Adipocyte (in vitro differentiated cells): Measurements from ENCODE around the gene ATRN.

Experiments
- DNase-seq: peaks from one replicate; pipeline ENCODE4 v3.0.0-alpha.2; 2015; ENCODE audit warnings: low read depth
- H3K27me3 ChIP-seq: replicated peaks from 2 replicates; pipeline ENCODE4 v1.7.0; 2013; ENCODE audit warnings: mild to moderate bottlenecking, low read length, moderate library complexity; ENCODE audit not compliant: control insufficient read depth, insufficient read depth
- H3K36me3 ChIP-seq: 2 replicates; pipeline ENCODE4 v1.7.0; 2013; ENCODE audit warnings: low read length, mild to moderate bottlenecking, moderate library complexity; ENCODE audit not compliant: control insufficient read depth, insufficient read depth, severe bottlenecking
- H3K4me1 ChIP-seq: 2 replicates; pipeline ENCODE4 v1.7.0; 2013; ENCODE audit warnings: mild to moderate bottlenecking, low read length, moderate library complexity; ENCODE audit not compliant: control insufficient read depth, insufficient read depth
- H3K4me3 ChIP-seq: 2 replicates; pipeline ENCODE4 v1.7.0; 2013; ENCODE audit warnings: mild to moderate bottlenecking, low read length, moderate library complexity
- H3K9ac ChIP-seq: 2 replicates; pipeline ENCODE4 v1.7.0; 2013; ENCODE audit warnings: mild to moderate bottlenecking, low read length, moderate library complexity
- H3K9me3 ChIP-seq: 2 replicates; pipeline ENCODE4 v1.7.0; 2013; ENCODE audit warnings: mild to moderate bottlenecking, low read length, moderate library complexity; ENCODE audit not compliant: control insufficient read depth

Gene ATRN

DNA sequence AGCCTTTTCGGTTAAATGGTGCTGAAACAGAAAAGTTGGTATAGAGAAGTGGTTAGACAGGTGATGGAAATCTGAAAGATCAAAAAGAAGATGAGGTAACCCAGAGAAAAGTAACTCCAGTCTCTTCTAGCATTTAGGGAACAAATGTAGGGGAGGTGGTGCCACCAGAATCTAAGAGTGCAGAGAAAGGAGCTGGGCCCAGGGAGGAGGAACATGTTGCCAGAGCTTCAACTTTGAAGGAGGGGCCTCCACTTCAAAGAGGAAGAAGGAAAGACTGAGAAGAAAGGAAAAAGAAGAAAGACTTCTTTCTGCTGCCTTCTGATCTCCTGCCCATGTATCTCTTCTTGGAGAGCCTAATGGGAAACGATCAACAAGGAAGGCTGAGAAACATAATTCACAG, 23.5 kb upstream of the ATRN start:
- H3K4me1 ChIP-seq, result no peaks in the 10 kb centered on the region
- DNase-seq, result no peak
- peaks cover 5% of the 10 kb centered on the region for H3K27me3 ChIP-seq
- no peak overlapping the region for H3K9ac ChIP-seq
- H3K9me3 ChIP-seq, result no peaks in the 10 kb centered on the region
- H3K4me3 ChIP-seq, result no peak overlapping the region
- no peaks in the 10 kb centered on the region for H3K36me3 ChIP-seq

DNA sequence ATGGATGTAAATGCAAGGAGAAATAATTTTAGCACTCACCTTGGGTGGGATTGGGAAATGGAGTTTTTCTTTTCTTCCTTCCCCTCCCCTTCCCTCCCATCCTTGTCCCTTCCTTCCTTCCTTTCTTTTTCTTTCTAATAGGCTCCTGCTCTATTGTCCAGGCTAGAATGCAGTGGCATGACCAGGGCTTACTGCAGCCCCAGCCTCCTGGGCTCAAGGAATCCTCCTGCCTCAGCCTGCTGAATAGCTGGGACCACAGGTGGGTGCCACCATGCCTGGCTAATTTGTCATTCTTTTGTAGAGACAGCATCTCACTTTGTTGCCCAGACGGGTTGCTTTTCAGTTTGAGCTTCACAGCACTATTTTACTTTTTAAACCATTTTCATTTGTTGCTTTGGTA, 21.5 kb upstream of the ATRN start:
- no peaks in the 10 kb centered on the region for H3K4me1 ChIP-seq
- DNase-seq, result no peak

DNA sequence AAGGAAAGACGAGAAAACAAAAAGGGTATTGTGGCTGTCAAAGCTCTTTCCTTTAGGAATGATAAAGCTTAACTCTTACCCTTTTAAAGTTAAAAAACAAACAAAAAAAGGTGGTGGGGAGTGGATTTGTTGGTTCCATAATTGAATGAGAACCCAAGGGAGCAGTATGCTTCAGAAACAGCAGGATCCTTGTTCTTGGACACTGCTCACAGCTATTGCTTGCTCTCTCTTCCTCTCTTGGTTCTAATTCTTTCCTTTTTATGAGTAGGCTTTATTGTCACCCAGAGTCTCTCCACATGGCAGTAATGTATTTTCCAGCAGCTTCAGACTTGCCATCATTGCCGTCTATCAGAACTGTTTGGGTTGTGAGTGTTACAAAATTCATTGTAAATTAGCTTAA, 18.7 kb upstream of the ATRN start:
- Histone ChIP-seq H3K27me3 (peaks cover 25% of the 10 kb centered on the region), H3K4me1 (no peaks in the 10 kb centered on the region), H3K9ac (no peak overlapping the region), H3K4me3 (no peak overlapping the region), H3K9me3 (no peaks in the 10 kb centered on the region), H3K36me3 (no peaks in the 10 kb centered on the region)
- no peak for DNase-seq

More for the DNA sequence above, 21.5 kb upstream of the ATRN start:
- Histone ChIP-seq H3K9ac (no peak overlapping the region), H3K4me3 (no peak overlapping the region), H3K36me3 (no peaks in the 10 kb centered on the region), H3K9me3 (no peaks in the 10 kb centered on the region), H3K27me3 (peaks cover 13% of the 10 kb centered on the region)

DNA sequence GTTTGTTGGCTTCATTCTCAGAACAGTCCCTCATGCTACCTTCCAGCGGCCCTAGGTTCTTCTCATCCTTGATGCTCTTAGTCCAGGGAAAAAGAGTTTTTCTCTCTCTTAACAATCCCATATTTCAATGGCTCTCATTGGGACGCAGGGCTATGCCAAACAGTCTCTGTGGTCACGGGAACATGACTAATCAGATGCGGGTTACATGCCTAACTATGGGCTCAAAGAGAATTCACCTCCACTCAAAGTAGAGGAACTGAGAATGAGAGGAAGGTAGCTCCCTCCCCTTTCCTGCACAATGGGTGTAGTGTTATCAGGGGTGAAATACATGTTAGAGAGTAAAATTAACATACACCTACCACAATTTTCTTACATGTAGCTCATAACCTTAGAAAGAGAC, 18.1 kb upstream of the ATRN start:
- Histone ChIP-seq H3K27me3 (peaks cover 29% of the 10 kb centered on the region), H3K9me3 (no peaks in the 10 kb centered on the region), H3K4me1 (no peaks in the 10 kb centered on the region), H3K4me3 (no peak overlapping the region), H3K36me3 (no peaks in the 10 kb centered on the region), H3K9ac (no peak overlapping the region)
- DNase-seq, result no peak

DNA sequence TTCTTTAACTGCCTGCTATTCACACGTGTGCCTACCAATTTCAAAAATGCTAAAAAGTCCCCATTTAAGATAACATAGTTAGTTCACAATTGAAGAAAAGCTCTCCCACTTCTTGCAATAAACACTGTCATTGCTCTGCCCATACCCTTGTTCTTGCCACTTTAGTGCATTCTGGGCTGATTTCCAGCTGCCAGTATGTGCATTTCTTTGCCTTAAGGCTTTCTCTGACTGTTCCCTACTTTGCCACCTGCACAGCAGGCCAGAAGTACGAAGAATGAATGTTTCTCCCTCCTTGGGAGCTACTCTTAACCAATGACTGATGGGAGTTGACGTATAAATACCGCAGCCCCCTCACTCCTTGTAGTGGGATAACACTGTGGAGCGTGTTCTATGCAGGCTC, 16.0 kb upstream of the ATRN start:
- no peak for DNase-seq
- H3K4me1 ChIP-seq, result no peaks in the 10 kb centered on the region

DNA sequence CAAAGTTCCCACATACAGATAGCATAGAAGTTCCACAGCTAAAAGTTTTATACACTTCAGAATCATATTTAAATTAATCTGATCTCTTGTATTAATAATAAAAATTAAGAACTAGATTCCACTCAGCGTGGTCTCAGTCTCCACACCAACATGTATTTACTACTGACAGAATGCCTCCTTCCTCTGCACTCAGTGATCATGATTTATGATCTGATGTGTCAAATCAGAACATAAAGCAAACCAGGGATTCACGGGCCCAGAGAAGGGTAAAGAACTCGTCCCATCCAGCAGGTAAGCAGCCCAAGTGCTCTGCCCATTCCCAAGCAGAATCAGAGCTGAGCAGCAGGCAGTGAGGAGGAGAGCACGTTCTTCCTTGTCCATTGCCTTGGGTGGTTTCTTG, 14.2 kb upstream of the ATRN start:
- Histone ChIP-seq H3K27me3 (peaks cover 29% of the 10 kb centered on the region), H3K36me3 (no peaks in the 10 kb centered on the region), H3K4me3 (no peak overlapping the region), H3K9me3 (no peaks in the 10 kb centered on the region), H3K9ac (no peak overlapping the region), H3K4me1 (no peaks in the 10 kb centered on the region)
- DNase-seq, result no peak

More for the DNA sequence above, 16.0 kb upstream of the ATRN start:
- Histone ChIP-seq H3K9ac (no peak overlapping the region), H3K9me3 (no peaks in the 10 kb centered on the region), H3K27me3 (peaks cover 34% of the 10 kb centered on the region), H3K4me3 (no peak overlapping the region), H3K36me3 (no peaks in the 10 kb centered on the region)

DNA sequence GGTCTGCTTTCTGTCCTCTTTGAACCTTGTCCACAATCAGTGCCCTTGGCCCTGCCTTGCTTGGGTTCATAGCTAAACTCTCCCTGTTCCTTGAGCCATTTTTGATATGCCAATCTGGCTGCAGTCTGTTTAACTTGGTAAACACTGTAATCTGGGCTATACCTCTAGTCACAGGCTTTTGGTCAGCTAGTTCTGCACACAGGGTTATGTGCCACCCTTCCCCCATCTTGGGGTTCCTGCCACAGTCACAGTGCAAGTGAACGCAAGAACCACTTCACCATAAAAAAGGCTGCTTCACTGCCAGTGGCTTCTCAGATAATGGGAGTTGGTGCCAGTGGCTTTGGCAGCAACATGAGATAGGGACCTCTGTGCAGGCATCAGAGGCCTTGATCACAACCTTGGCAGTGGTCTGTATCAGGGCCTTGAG, 10.9 kb upstream of the ATRN start:
- Histone ChIP-seq H3K4me3 (no peak overlapping the region), H3K9ac (no peak overlapping the region), H3K9me3 (no peaks in the 10 kb centered on the region), H3K36me3 (no peaks in the 10 kb centered on the region), H3K4me1 (no peaks in the 10 kb centered on the region), H3K27me3 (peaks cover 19% of the 10 kb centered on the region)
- DNase-seq, result no peak

DNA sequence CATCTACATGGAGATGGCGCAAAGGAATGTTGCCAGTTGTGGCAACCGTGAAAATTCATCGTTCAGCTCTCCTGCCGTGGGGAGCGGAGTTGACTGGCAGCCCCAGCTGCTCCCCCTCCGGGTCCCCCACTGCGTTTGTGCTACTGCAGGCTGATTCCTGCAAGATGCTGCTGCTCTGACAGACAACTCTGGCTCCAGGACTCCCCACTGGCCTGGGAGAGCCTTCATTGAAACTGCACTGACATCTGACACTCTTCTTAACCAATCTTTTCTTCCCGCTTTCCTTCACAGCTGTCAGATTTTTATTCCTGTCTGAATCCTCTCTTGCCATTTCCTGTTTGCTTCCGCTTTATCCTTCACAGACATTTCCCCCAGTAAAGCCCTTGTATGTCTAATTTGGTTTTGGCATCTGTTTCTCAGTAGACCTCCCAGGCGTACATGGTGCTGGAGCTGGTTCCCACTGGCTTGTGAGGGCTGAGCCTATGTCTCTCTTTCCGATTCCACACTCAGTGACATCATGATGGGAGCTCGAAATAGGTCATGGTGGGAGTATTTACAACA, 9.5 kb upstream of the ATRN start:
- no peaks in the 10 kb centered on the region for H3K4me1 ChIP-seq
- H3K4me3 ChIP-seq, result no peak overlapping the region
- peak; percentile 39 for DNase-seq
- peaks cover 19% of the 10 kb centered on the region for H3K27me3 ChIP-seq
- H3K36me3 ChIP-seq, result no peaks in the 10 kb centered on the region
- H3K9me3 ChIP-seq, result no peaks in the 10 kb centered on the region
- H3K9ac ChIP-seq, result no peak overlapping the region

DNA sequence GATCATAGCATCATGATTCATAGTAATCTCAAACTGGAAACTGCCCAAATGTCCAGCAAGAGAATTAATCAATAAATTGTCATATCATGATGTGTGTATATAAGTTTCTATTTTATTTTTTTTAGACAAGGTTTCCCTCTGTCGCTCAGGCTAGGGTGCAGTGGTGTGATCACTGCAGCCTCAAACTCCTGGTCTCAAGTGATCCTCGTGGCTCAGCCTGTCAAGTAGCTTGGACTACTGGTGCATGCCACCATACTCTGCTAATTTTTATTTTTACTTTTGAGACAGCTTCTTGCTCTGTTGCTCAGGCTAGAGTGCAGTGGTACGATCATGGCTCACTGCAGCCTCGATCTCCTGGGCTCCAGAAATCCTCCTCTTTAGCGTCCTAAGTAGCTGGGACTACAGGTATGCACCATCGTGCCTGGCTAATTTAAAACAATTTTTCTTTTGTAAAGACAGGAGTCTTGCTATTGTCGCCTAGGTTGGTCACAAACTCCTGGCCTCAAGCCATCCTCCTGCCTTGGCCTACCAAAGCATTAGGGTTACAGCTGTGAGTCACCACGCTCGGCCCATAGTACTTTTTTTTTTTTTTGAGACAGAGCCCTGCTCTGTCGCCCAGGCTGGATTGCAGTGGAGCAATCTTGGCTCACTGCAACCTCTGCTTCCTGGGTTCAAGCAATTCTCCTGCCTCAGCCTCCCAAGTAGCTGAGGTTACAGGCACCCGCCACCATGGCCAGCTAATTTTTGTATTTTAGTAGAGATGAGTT, 8.7 kb upstream of the ATRN start:
- Histone ChIP-seq H3K36me3 (no peaks in the 10 kb centered on the region), H3K9ac (no peak overlapping the region), H3K4me3 (no peak overlapping the region), H3K9me3 (no peaks in the 10 kb centered on the region), H3K27me3 (peaks cover 22% of the 10 kb centered on the region), H3K4me1 (no peaks in the 10 kb centered on the region)
- no peak for DNase-seq

DNA sequence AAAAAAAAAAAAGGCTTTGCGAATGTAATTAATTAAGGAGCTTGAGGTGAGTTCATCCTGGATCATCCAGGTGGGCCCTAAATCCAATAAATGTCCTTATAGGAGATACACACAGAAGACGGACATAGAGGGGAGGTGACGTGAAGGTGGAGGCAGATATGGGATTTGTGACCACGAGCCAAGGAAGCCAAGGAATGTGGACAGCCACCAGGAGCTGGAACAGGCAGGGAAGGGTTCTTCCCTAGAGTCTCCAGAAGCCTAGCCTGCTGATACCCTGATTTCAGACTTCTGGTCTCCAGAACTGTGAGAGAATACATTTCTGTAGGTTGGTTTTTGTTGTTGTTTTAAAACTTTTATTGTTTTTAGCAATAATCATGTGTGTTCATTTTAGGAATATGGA, 6.7 kb upstream of the ATRN start:
- DNase-seq, result no peak
- H3K4me3 ChIP-seq, result no peak overlapping the region
- H3K9ac ChIP-seq, result no peak overlapping the region
- no peaks in the 10 kb centered on the region for H3K9me3 ChIP-seq
- H3K36me3 ChIP-seq, result no peaks in the 10 kb centered on the region
- peaks cover 15% of the 10 kb centered on the region for H3K27me3 ChIP-seq
- no peaks in the 10 kb centered on the region for H3K4me1 ChIP-seq

DNA sequence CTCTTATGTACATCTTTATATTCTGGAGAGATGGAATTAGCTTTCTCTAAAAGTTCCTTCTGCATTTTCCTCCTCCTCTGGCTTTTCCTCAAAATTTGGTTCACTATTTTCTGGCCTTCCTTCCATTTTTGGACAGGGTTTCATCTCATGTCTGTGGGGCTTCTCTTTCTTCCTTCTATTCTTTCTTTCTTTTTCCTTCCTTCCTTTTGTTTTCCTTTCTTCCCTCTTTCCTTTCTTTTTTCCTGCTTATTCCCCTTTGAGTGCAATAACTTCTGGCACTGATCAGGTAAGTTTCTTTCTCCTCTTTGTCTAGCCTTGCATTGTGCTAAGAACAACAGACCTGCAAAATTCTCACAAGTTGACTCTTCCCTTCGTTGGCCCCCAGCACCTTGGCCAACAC, 5.5 kb upstream of the ATRN start:
- Histone ChIP-seq H3K36me3 (no peaks in the 10 kb centered on the region), H3K9me3 (no peaks in the 10 kb centered on the region), H3K4me1 (peaks cover 6% of the 10 kb centered on the region), H3K9ac (no peak overlapping the region), H3K4me3 (no peak overlapping the region), H3K27me3 (peaks cover 15% of the 10 kb centered on the region)
- no peak for DNase-seq

DNA sequence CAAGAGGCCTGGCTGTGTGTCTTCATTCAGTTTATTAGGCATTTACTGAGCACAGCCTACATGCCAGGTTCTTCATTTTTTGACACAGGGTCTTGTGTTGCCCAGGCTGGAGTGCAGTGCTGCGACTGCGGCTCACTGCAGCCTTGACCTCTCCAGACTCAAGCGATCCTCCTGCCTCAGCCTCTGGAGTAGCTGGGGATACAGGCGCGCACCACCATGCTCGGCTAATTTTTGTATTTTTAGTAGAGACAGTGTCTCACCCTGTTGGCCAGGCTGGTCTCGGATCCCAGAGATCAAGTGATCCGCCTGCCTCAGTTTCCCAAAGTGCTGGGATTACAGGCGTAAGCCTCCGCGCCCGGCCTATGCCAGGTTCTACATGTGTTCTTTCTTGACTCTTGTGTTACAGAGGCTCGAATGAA, 601 bp upstream of the ATRN start:
- H3K36me3 ChIP-seq, result no peaks in the 10 kb centered on the region
- DNase-seq, result no peak
- no peaks in the 10 kb centered on the region for H3K9me3 ChIP-seq
- H3K9ac ChIP-seq, result peak overlapping the region; percentile 99
- peaks cover 27% of the 10 kb centered on the region for H3K4me1 ChIP-seq
- H3K4me3 ChIP-seq, result peak overlapping the region; percentile 95
- H3K27me3 ChIP-seq, result peaks cover 15% of the 10 kb centered on the region
